GM18858 (cell line): ENCODE data around the gene CACNG5.
"Not testable (repeated sequence)": the region's sequence is repeated elsewhere in the genome, so short reads cannot be mapped to it uniquely, and the experiment has no call there.

Experiments used
- ATAC-seq: cut with Tn5 transposase; IDR thresholded peaks from one replicate; pipeline ENCODE4 v1.9.1; 2021; ENCODE audit not compliant: unreplicated experiment

The CACNG5 gene

GRCh38 chr17:66903296-66903695 is 68.4 kb downstream of the CACNG5 start:
- ATAC-seq: not testable (repeated sequence)

- no peak for ATAC-seq
Observed at GRCh38 chr17:66903781-66904180, 68.9 kb downstream of the CACNG5 start.

- ATAC-seq: no peak
Observed at GRCh38 chr17:66904760-66905624, 70.1 kb downstream of the CACNG5 start.

- ATAC-seq: no peak
Observed at GRCh38 chr17:66906321-66907278, 71.7 kb downstream of the CACNG5 start.

- ATAC-seq: no peak
Observed at GRCh38 chr17:66909804-66910373, 75.0 kb downstream of the CACNG5 start.

- ATAC-seq: no peak
Observed at GRCh38 chr17:66910651-66911285, 75.9 kb downstream of the CACNG5 start.

GRCh38 chr17:66915204-66915611 is 80.3 kb downstream of the CACNG5 start:
- no peak for ATAC-seq

- no peak for ATAC-seq
Observed at GRCh38 chr17:66915792-66916191, 80.9 kb downstream of the CACNG5 start.

- no peak for ATAC-seq
Observed at GRCh38 chr17:66916946-66917345, 82.0 kb downstream of the CACNG5 start.

GRCh38 chr17:66918896-66919295 is 84.0 kb downstream of the CACNG5 start:
- ATAC-seq: no peak

GRCh38 chr17:66920435-66920834 is 85.5 kb downstream of the CACNG5 start:
- no peak for ATAC-seq

- no peak for ATAC-seq
Observed at GRCh38 chr17:66920950-66921349, 86.0 kb downstream of the CACNG5 start.

GRCh38 chr17:66923886-66924285 is 89.0 kb downstream of the CACNG5 start:
- no peak for ATAC-seq

GRCh38 chr17:66925811-66926500 is 91.0 kb downstream of the CACNG5 start:
- no peak for ATAC-seq

- ATAC-seq: no peak
Observed at GRCh38 chr17:66928949-66929348, 94.0 kb downstream of the CACNG5 start.

- no peak for ATAC-seq
Observed at GRCh38 chr17:66929591-66929990, 94.7 kb downstream of the CACNG5 start.

- no peak for ATAC-seq
Observed at GRCh38 chr17:66930933-66931332, 96.0 kb downstream of the CACNG5 start.

GRCh38 chr17:66932311-66932710 is 97.4 kb downstream of the CACNG5 start:
- ATAC-seq: no peak

GRCh38 chr17:66934040-66934439 is 99.1 kb downstream of the CACNG5 start:
- no peak for ATAC-seq
